Measurements from ENCODE around the gene PLPP2. TPM values are rescaled to one million over a fixed set of nuclear protein-coding genes. Genes with fewer than 3 reads are reported as not detected.

Gene PLPP2
- polyA plus RNA-seq, 1 experiment, result 3.9 TPM

DNA sequence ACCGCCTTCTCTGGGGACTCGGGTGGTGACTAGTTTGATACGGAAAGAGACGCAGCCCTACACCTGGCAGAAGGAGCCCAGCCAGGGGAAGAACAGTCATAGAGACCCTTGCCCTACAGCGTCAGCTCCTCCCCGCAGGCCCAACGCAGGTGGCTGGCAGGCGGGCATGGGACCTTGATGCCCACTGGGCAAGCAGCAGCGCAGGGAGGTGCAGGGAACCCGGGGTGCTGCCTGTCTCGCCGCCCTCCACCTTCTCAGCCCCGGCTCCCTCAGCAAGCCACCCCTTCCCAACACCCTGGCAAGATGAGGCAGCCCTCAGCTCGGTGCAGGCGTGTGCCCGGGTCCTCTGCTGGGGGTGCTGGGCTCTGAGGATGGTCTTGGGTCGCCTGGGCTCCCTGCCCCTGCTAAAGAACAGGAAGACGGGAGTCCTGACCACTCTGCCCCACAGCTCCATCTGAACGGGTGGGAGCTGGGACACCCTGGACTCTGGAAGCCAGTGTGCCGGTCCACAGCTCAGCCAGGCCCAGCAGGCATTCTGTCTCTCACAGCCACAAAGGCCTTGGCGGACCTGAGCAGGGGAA, 44.4 kb upstream of the PLPP2 start:
- Histone ChIP-seq H3K27me3 (ENCODE audit: control insufficient read depth, insufficient read depth, low read length) (no peaks in the 10 kb centered on the region), H3K9me3 (ENCODE audit: control insufficient read depth, insufficient read depth, low read length) (peaks cover 5% of the 10 kb centered on the region), H3K4me3 (ENCODE audit: low read depth, low read length) (no peak overlapping the region), H3K27ac (ENCODE audit: low read depth, low read length) (no peak overlapping the region)
- TF ChIP-seq, protein P1, sequence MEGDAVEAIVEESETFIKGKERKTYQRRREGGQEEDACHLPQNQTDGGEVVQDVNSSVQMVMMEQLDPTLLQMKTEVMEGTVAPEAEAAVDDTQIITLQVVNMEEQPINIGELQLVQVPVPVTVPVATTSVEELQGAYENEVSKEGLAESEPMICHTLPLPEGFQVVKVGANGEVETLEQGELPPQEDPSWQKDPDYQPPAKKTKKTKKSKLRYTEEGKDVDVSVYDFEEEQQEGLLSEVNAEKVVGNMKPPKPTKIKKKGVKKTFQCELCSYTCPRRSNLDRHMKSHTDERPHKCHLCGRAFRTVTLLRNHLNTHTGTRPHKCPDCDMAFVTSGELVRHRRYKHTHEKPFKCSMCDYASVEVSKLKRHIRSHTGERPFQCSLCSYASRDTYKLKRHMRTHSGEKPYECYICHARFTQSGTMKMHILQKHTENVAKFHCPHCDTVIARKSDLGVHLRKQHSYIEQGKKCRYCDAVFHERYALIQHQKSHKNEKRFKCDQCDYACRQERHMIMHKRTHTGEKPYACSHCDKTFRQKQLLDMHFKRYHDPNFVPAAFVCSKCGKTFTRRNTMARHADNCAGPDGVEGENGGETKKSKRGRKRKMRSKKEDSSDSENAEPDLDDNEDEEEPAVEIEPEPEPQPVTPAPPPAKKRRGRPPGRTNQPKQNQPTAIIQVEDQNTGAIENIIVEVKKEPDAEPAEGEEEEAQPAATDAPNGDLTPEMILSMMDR (IDR thresholded peaks at IDR 0.05; ENCODE audit: low read depth, low read length), result no peak
- CTCF ChIA-PET, result interaction anchor here (1.3 kb wide), 1 partner anchor 40 kb away, joined by 5 read pairs; no protein-coding TSS in a partner anchor
- POLR2A ChIA-PET, result no interaction called here
- DNase-seq (ENCODE audit: low read depth, low spot score), result no peak

GRCh38 chr19:335072-335471, 43.9 kb upstream of the PLPP2 start:
- peaks cover 10% of the 10 kb centered on the region for H3K9me3 ChIP-seq (ENCODE audit: control insufficient read depth, insufficient read depth, low read length)
- CTCF ChIA-PET, result interaction anchor here (1.3 kb wide), 1 partner anchor 40 kb away, joined by 5 read pairs; no protein-coding TSS in a partner anchor
- no peak overlapping the region for H3K4me3 ChIP-seq (ENCODE audit: low read depth, low read length)
- DNase-seq (ENCODE audit: low read depth, low spot score), result no peak
- POLR2A ChIA-PET, result no interaction called here
- no peak overlapping the region for H3K27ac ChIP-seq (ENCODE audit: low read depth, low read length)
- H3K27me3 ChIP-seq (ENCODE audit: control insufficient read depth, insufficient read depth, low read length), result no peaks in the 10 kb centered on the region
- TF ChIP-seq, protein P1 (IDR thresholded peaks at IDR 0.05; ENCODE audit: low read depth, low read length), result no peak

- POLR2A ChIA-PET, result no interaction called here
- TF ChIP-seq, protein P1 (IDR thresholded peaks at IDR 0.05; ENCODE audit: low read depth, low read length), result no peak
- CTCF ChIA-PET, result interaction anchor here (1.3 kb wide), 1 partner anchor 39 kb away, joined by 5 read pairs; no protein-coding TSS in a partner anchor
Measured at GRCh38 chr19:334296-335071, 43.3 kb upstream of the PLPP2 start.

DNA sequence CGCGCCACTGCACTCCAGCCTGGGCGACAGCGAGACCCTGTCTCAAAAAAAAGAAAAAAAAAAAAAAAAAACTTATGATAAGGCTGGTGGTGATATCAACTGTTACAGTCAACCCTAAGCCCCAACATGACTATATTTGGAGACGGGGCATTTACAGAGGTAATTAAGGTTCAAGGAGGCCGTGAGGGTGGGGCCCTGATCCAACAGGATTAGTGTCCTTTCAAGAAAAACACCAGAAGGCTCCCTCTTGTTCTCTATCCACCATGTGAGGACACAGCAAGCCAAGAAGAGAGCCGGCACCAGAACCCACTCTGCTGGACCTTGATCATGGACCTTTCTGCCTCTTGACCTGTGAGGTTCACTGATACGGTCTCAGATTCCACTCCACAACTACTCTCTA, 39.3 kb upstream of the PLPP2 start:
- TF ChIP-seq, protein P1 (IDR thresholded peaks at IDR 0.05; ENCODE audit: low read depth, low read length), result no peak
- POLR2A ChIA-PET, result no interaction called here
- H3K9me3 ChIP-seq (ENCODE audit: control insufficient read depth, insufficient read depth, low read length), result peaks cover 44% of the 10 kb centered on the region
- no peak overlapping the region for H3K27ac ChIP-seq (ENCODE audit: low read depth, low read length)
- CTCF ChIA-PET, result no interaction called here
- H3K4me3 ChIP-seq (ENCODE audit: low read depth, low read length), result no peak overlapping the region
- no peaks in the 10 kb centered on the region for H3K27me3 ChIP-seq (ENCODE audit: control insufficient read depth, insufficient read depth, low read length)
- DNase-seq (ENCODE audit: low read depth, low spot score), result no peak

More at GRCh38 chr19:334296-335071, 43.3 kb upstream of the PLPP2 start:
- H3K27ac ChIP-seq (ENCODE audit: low read depth, low read length), result no peak overlapping the region
- no peak overlapping the region for H3K4me3 ChIP-seq (ENCODE audit: low read depth, low read length)
- DNase-seq (ENCODE audit: low read depth, low spot score), result no peak
- no peaks in the 10 kb centered on the region for H3K27me3 ChIP-seq (ENCODE audit: control insufficient read depth, insufficient read depth, low read length)
- peaks cover 16% of the 10 kb centered on the region for H3K9me3 ChIP-seq (ENCODE audit: control insufficient read depth, insufficient read depth, low read length)

- no peaks in the 10 kb centered on the region for H3K27me3 ChIP-seq (ENCODE audit: control insufficient read depth, insufficient read depth, low read length)
- ChIA-PET CTCF (no interaction called here), POLR2A (no interaction called here)
- peaks cover 51% of the 10 kb centered on the region for H3K9me3 ChIP-seq (ENCODE audit: control insufficient read depth, insufficient read depth, low read length)
- DNase-seq (ENCODE audit: low read depth, low spot score), result no peak
- H3K27ac ChIP-seq (ENCODE audit: low read depth, low read length), result no peak overlapping the region
- TF ChIP-seq, protein P1 (IDR thresholded peaks at IDR 0.05; ENCODE audit: low read depth, low read length), result no peak
- H3K4me3 ChIP-seq (ENCODE audit: low read depth, low read length), result no peak overlapping the region
Measured at GRCh38 chr19:329876-330275, 38.7 kb upstream of the PLPP2 start.
